ENCODE data around the gene ELP2. TPM values are rescaled to one million over a fixed set of nuclear protein-coding genes. Genes with fewer than 3 reads are reported as not detected.

The ELP2 gene
- total RNA-seq, 1 donor from 2014 or later = 46.1 TPM

DNA sequence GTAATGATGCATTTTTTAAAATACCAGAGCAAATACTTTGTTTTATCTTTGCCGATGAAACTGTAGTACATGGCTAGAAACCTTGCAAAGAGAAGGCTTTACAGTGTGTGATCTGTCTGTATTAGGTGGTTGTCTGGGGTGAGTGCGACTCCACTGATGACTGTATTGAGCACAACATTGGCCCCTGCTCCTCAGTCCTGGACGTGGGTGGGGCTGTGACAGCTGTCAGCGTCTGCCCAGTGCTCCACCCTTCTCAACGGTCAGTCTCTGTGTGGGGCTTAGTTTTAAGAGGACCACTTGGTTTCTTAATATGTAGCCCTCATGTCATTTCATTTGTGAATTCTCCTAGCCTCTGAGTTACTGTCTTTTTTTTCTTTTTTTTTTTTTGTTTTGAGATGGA lies 40.2 kb downstream of the ELP2 start:
- no peak for DNase-seq (ENCODE audit: low read depth)
- no peak overlapping the region for H3K4me3 ChIP-seq (ENCODE audit: low read depth, low read length)
- TF ChIP-seq, protein P1, sequence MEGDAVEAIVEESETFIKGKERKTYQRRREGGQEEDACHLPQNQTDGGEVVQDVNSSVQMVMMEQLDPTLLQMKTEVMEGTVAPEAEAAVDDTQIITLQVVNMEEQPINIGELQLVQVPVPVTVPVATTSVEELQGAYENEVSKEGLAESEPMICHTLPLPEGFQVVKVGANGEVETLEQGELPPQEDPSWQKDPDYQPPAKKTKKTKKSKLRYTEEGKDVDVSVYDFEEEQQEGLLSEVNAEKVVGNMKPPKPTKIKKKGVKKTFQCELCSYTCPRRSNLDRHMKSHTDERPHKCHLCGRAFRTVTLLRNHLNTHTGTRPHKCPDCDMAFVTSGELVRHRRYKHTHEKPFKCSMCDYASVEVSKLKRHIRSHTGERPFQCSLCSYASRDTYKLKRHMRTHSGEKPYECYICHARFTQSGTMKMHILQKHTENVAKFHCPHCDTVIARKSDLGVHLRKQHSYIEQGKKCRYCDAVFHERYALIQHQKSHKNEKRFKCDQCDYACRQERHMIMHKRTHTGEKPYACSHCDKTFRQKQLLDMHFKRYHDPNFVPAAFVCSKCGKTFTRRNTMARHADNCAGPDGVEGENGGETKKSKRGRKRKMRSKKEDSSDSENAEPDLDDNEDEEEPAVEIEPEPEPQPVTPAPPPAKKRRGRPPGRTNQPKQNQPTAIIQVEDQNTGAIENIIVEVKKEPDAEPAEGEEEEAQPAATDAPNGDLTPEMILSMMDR (conservative IDR thresholded peaks at IDR 0.05; ENCODE audit: low read depth, low read length) = no peak

DNA sequence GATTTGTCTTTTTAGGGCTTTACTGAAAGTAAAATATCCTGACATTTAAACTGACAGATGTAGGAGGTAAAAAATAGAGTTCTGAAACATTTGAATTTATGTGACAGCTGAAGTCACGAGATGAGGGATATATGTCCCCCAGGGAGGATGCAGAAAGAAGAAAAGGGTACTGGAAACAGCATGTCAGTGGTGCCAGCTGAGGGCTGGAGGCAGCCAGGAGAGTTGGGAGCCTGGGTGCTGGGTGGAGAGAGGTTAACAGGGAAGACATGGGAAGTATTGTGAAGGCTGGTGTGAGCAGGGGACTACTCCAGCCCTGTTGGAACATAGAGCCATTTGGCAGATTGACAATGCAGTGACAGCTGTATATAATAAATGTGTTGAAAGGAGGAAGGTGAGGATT lies 45.8 kb downstream of the ELP2 start:
- no peak overlapping the region for H3K4me3 ChIP-seq (ENCODE audit: low read depth, low read length)
- TF ChIP-seq, protein P1 (conservative IDR thresholded peaks at IDR 0.05; ENCODE audit: low read depth, low read length) = no peak
- no peak for DNase-seq (ENCODE audit: low read depth)

DNA sequence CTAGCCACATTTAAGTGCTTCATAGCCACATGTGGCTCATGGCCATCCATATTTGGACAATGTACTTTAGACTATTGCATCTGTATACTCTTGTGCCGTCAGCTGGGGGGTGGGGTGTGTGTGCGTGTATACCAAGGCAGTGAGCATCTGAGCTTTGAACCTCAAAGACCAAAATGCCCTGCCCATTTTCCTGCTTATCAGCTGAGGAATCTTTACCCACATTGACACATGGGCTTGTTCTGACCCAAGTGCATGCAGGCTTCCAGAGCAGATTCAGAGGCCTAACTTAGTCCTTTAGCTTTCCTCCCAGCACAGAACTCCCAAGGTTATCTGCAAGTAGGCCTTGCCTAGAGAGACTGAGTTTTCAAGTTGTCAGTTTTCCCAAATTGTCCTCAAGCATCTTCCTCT lies 46.5 kb downstream of the ELP2 start:
- no peak for DNase-seq (ENCODE audit: low read depth)
- H3K4me3 ChIP-seq (ENCODE audit: low read depth, low read length) = no peak overlapping the region
- TF ChIP-seq, protein P1 (conservative IDR thresholded peaks at IDR 0.05; ENCODE audit: low read depth, low read length) = no peak

DNA sequence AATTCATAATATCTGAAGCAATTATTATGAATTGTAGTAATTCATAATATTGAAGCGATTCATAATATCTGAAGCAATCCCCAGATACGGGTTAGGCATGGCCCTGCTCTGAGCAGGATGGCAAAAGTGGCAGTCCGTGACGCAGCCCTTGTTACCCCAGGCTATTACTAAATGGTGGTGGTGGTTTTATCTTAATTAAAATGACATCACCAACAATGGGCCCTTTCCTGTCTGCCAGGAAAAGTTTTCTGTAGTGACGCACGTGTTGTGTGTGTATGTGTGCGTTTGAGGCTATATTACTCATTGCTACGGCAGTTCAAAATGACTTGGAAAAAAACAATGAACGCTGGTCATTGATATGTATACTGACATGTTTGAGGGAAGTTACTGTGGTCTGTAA lies 47.0 kb downstream of the ELP2 start:
- H3K4me3 ChIP-seq (ENCODE audit: low read depth, low read length) = no peak overlapping the region
- TF ChIP-seq, protein P1 (conservative IDR thresholded peaks at IDR 0.05; ENCODE audit: low read depth, low read length) = no peak
- DNase-seq (ENCODE audit: low read depth) = no peak

DNA sequence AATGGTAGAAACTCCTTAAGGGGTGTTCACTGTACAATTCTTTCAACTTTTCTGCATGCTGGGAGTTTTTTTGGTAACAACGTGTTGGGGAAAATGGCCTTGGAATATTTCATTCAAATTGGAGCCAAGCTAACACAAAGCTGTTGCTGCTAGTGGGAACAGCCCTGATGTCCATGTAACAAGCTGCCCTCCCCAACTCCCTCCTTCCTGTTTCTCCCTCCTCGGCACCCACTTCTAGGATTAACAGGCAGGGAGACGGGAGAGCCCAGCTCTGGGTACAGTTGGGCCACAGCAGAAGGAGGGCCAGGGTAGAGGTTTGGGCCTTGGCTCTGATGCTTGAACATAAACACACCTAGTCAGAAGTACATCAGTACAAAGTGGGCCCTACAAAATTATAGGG lies 48.2 kb downstream of the ELP2 start:
- TF ChIP-seq, protein P1 (conservative IDR thresholded peaks at IDR 0.05; ENCODE audit: low read depth, low read length) = no peak
- no peak overlapping the region for H3K4me3 ChIP-seq (ENCODE audit: low read depth, low read length)
- DNase-seq (ENCODE audit: low read depth) = no peak

DNA sequence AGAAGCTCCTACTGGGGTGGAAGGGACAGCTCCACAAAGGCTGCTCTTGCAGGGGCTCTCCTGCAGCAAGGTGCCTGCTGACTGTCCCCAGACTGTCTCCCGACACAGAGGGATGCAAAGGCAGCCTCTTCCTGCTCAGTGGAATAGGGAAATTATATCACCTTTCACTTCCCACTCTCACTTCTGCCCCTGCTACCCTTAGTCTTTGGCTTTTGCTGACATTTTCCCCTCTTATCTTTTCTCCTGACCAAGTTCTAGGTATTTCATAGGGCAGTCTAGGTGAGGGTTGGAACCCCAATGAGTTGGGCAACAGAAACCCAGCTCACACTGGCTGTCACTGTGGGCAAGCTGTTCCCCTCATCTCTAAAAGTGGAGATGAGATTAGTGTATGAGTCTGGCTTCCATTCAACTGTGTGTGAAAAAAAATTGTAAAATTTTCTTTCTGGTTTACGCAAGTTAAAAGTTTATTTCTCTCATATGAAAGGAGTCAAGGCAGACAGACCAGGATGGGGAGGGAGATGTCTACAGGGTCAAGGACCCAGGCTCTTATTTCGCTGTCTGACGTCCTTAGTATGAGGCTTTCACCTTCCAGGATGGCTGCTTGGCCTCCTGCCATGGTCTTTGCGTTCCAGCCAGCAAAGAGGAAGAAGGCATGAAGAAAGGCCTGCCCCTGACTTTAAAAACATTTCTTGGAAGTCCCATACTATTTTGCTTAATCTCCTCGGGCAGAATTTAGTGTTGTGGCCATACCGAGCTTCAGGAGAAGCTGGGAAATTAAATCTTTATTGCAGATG lies 50.1 kb downstream of the ELP2 start:
- TF ChIP-seq, protein P1 (conservative IDR thresholded peaks at IDR 0.05; ENCODE audit: low read depth, low read length) = no peak
- H3K4me3 ChIP-seq (ENCODE audit: low read depth, low read length) = no peak overlapping the region
- DNase-seq (ENCODE audit: low read depth) = peak; percentile 18

DNA sequence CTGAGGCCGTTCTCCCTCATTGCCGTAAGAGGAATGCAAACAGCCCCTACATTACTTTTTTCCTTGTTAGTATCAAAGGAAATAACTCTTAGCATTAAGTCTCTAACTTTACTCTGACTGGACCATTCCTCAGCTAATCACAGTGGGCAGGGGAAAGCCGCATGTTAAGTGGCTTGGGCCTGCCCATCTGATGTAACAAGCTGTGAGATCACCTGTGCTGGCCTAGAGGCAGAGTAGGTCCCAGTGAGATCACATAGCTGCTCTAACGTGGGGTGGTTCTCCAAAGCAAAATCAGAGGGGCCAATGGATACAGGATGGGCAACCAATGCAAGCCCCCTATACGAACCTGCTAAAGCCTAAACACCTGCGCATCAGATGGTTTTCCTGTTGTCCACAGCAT lies 51.7 kb downstream of the ELP2 start:
- DNase-seq (ENCODE audit: low read depth) = no peak
- no peak overlapping the region for H3K4me3 ChIP-seq (ENCODE audit: low read depth, low read length)
- TF ChIP-seq, protein P1 (conservative IDR thresholded peaks at IDR 0.05; ENCODE audit: low read depth, low read length) = no peak
